ENCODE measurements around the gene RNF181.

GRCh38 chr2:85591563-85591962 is 4.0 kb upstream of the RNF181 start:
- TF ChIP-seq CTCF (IDR thresholded peaks at IDR 0.05; ENCODE audit: low read length) (no peak), EZH2 (optimal IDR thresholded peaks at IDR 0.05; ENCODE audit: low read depth, low read length) (no peak)

Data from MM.1S (cell line).